ENCODE data around the gene KDM4C. TPM values are rescaled to one million over a fixed set of nuclear protein-coding genes. Genes with fewer than 3 reads are reported as not detected.

KDM4C gene
- total and polyA plus RNA-seq, 2 of the 4 experiments (the other 2 are of a cell fraction) = 11.8 to 23.8 TPM

DNA sequence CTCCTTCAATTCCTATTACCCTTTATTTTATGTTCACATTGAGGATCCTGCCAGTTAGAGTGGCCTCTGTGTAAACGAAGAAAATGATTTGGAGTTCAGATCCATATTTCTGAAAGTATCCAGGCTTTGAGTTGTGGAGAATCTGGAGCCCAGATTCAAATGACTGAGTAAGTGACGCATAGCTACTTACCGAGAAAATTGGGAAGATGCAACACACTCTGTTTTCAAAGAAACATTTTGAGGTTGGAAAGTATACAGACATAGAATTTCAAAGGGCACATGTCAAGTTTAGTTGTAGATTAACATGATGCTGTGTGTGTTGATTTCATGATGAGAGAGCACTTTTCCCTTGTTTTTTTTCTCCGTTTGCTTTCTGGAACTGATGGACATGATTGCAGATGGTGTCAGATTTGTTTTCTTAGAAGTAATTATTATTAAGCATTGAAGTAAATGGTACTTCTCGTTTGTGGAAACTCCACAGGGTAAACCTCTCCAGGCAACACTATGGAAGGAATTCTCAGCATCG is 148.1 kb downstream of the KDM4C start:
- no peak overlapping the region for H3K18ac ChIP-seq (ENCODE audit: low read depth, low read length)

More for the DNA sequence above, 148.1 kb downstream of the KDM4C start:
- H3K36me3 ChIP-seq (ENCODE audit: control insufficient read depth, insufficient read depth, low read length) = no peaks in the 10 kb centered on the region
- POLR2A ChIA-PET (ENCODE audit: unreplicated experiment) = no interaction called here
- no peak overlapping the region for H2BK20ac ChIP-seq (ENCODE audit: low read depth, low read length)
- H2AK9ac ChIP-seq (replicated peaks; ENCODE audit: low read depth, low read length, poor library complexity) = no peak overlapping the region
- H4K8ac ChIP-seq (ENCODE audit: low read depth in 2 of 2, low read length in 2 of 2) = no peak overlapping the region
- H4K20me1 ChIP-seq (ENCODE audit: insufficient read depth, low read length) = no peaks in the 10 kb centered on the region
- H3K9ac ChIP-seq (ENCODE audit: low read depth, low read length) = no peak overlapping the region
- no peak overlapping the region for H3K4me2 ChIP-seq (ENCODE audit: low read depth, low read length)
- no peak overlapping the region for H2AFZ ChIP-seq (replicated peaks; ENCODE audit: low read length, poor library complexity)
- H3K23ac ChIP-seq (ENCODE audit: low read depth, low read length) = no peak overlapping the region
- H3K56ac ChIP-seq (ENCODE audit: extremely low read depth, insufficient read depth, low read length) = no peak overlapping the region
- no peak overlapping the region for H3K14ac ChIP-seq (replicated peaks; ENCODE audit: low read depth, low read length)
- H4K5ac ChIP-seq (ENCODE audit: low read depth, low read length) = no peak overlapping the region
- no peak overlapping the region for H2BK120ac ChIP-seq (ENCODE audit: low read depth, low read length)
- no TSS peak for BruUV-seq (replicated peaks)
- H3K4ac ChIP-seq (ENCODE audit: low read depth, low read length) = no peak overlapping the region
- H3K4me3 ChIP-seq (ENCODE audit: insufficient read depth, low read depth, low read length) = no peak overlapping the region
- H2AK5ac ChIP-seq (ENCODE audit: low read depth, low read length) = no peak overlapping the region
- no peaks in the 10 kb centered on the region for H3K9me1 ChIP-seq (ENCODE audit: insufficient read depth, low read length)
- H3K27ac ChIP-seq (ENCODE audit: insufficient read depth, low read length) = no peak overlapping the region
- H2BK5ac ChIP-seq (ENCODE audit: low read depth, low read length, poor library complexity, severe bottlenecking) = no peak overlapping the region
- TF ChIP-seq, protein P1, sequence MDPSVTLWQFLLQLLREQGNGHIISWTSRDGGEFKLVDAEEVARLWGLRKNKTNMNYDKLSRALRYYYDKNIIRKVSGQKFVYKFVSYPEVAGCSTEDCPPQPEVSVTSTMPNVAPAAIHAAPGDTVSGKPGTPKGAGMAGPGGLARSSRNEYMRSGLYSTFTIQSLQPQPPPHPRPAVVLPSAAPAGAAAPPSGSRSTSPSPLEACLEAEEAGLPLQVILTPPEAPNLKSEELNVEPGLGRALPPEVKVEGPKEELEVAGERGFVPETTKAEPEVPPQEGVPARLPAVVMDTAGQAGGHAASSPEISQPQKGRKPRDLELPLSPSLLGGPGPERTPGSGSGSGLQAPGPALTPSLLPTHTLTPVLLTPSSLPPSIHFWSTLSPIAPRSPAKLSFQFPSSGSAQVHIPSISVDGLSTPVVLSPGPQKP (IDR thresholded peaks at IDR 0.05; ENCODE audit: borderline replicate concordance, low read depth, low read length) = no peak
- no peak for TF ChIP-seq POLR2A (IDR thresholded peaks at IDR 0.05; ENCODE audit: low read depth, low read length)
- TF ChIP-seq CHD1 (IDR thresholded peaks at IDR 0.05; ENCODE audit: low read depth, low read length) = no peak
- TF ChIP-seq MXI1 (IDR thresholded peaks at IDR 0.05; ENCODE audit: borderline replicate concordance, low read depth, low read length) = no peak
- TF ChIP-seq RCOR1 (IDR thresholded peaks at IDR 0.05; ENCODE audit: insufficient replicate concordance, low read length) = no peak
- TF ChIP-seq RFX5 (IDR thresholded peaks at IDR 0.05; ENCODE audit: low read depth, low read length) = no peak
- no peak for TF ChIP-seq RAD21 (IDR thresholded peaks at IDR 0.05; ENCODE audit: low read length)
- no peak for TF ChIP-seq CTCF (conservative IDR thresholded peaks at IDR 0.05; ENCODE audit: low read depth, low read length)
- no peak for TF ChIP-seq MAZ (IDR thresholded peaks at IDR 0.05; ENCODE audit: borderline replicate concordance, low read depth, low read length)
- no peak for TF ChIP-seq USF2 (IDR thresholded peaks at IDR 0.05; ENCODE audit: low read depth, low read length)
- TF ChIP-seq CEBPB (IDR thresholded peaks at IDR 0.05; ENCODE audit: low read depth, low read length) = no peak
- no peak for TF ChIP-seq SMC3 (IDR thresholded peaks at IDR 0.05; ENCODE audit: low read depth, low read length)
- TF ChIP-seq MAFK (IDR thresholded peaks at IDR 0.05; ENCODE audit: low read depth, low read length) = no peak
- TF ChIP-seq FOS (IDR thresholded peaks at IDR 0.05; ENCODE audit: low read depth, low read length) = no peak
- no peak for TF ChIP-seq NFE2L2 (IDR thresholded peaks at IDR 0.05; ENCODE audit: low read depth, low read length)
- TF ChIP-seq BHLHE40 (IDR thresholded peaks at IDR 0.05; ENCODE audit: low read depth, low read length) = no peak
- no peaks in the 10 kb centered on the region for H3K4me1 ChIP-seq (ENCODE audit: control insufficient read depth, insufficient read depth, low read length)
- H3K9me3 ChIP-seq (ENCODE audit: control insufficient read depth, insufficient read depth, low read length) = no peaks in the 10 kb centered on the region
- H4K91ac ChIP-seq (ENCODE audit: insufficient read depth, low read depth, low read length) = no peak overlapping the region
- dilution Hi-C loops (cut with HindIII; ENCODE audit: low sequenced_read_pairs, unreplicated experiment) (no loop called here), intact Hi-C loops (cut with micrococcal nuclease) (loop anchor here (2.0 to 10.0 kb wide), 5 partner anchors 66 to 631 kb away; no protein-coding TSS in a partner anchor), in situ Hi-C loops (cut with MboI; ENCODE audit: low sequenced_read_pairs) (loop anchor here (10.0 kb wide), 1 partner anchor 629 kb away; no protein-coding TSS in a partner anchor)
- ATAC-seq (ENCODE audit: low read depth) = no peak
- WGBS, 2 experiments (ENCODE audit: extremely low coverage in 2 of 2, insufficient read length in 1 of 2) = no CpG with 5 or more reads among the region's 6 CpGs
- CTCF ChIA-PET = no interaction called here
- no peaks in the 10 kb centered on the region for H3K27me3 ChIP-seq (ENCODE audit: control insufficient read depth, insufficient read depth, low read length)
- DNase-seq = no peak
- no peaks in the 10 kb centered on the region; a peak in 2 of 4 replicates for H3K79me1 ChIP-seq (ENCODE audit: low read depth in 1 of 2, low read length in 2 of 2)
- H2BK15ac ChIP-seq (ENCODE audit: low read depth, low read length) = no peak overlapping the region
